LNCaP clone FGC (cell line): ENCODE results near the gene ZNF774.

Experiments used
- DNase-seq: peaks from one replicate; pipeline ENCODE4 v3.0.0-alpha.2; 2011; ENCODE audit warnings: low read depth
- H3K4me3 ChIP-seq: 2 replicates; pipeline ENCODE4 v1.5.1; 2011; ENCODE audit warnings: mild to moderate bottlenecking, low read depth, low read length, control low read depth
- TF ChIP-seq, protein P1 (sequence below): IDR thresholded peaks from 2 replicates; pipeline ENCODE4 v1.5.1; 2012; ENCODE audit warnings: mild to moderate bottlenecking; ENCODE audit not compliant: control insufficient read depth, insufficient read depth; ENCODE audit errors: extremely low read depth

Gene ZNF774

DNA sequence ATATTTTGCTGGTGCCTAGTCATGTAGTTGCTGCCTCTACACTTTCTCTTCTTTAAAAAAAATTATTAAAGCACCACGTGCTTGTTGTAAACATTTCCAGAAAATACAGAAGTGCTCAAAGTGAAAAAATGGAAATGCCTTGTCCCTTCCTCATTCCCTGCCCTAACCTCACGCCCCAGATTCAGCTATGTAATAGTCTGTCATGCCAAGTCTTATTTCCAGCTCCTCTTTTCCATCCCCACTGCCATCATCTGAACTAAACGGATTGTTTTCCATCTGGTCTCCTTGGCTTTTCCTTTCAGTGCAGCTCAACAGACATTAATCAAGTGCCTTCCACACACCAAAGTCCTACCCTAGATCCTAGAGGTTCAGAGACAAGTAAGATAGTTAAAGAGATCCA, 15.5 kb downstream of the ZNF774 start:
- H3K4me3 ChIP-seq = no peak overlapping the region
- TF ChIP-seq, protein P1, sequence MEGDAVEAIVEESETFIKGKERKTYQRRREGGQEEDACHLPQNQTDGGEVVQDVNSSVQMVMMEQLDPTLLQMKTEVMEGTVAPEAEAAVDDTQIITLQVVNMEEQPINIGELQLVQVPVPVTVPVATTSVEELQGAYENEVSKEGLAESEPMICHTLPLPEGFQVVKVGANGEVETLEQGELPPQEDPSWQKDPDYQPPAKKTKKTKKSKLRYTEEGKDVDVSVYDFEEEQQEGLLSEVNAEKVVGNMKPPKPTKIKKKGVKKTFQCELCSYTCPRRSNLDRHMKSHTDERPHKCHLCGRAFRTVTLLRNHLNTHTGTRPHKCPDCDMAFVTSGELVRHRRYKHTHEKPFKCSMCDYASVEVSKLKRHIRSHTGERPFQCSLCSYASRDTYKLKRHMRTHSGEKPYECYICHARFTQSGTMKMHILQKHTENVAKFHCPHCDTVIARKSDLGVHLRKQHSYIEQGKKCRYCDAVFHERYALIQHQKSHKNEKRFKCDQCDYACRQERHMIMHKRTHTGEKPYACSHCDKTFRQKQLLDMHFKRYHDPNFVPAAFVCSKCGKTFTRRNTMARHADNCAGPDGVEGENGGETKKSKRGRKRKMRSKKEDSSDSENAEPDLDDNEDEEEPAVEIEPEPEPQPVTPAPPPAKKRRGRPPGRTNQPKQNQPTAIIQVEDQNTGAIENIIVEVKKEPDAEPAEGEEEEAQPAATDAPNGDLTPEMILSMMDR = no peak
- no peak for DNase-seq

DNA sequence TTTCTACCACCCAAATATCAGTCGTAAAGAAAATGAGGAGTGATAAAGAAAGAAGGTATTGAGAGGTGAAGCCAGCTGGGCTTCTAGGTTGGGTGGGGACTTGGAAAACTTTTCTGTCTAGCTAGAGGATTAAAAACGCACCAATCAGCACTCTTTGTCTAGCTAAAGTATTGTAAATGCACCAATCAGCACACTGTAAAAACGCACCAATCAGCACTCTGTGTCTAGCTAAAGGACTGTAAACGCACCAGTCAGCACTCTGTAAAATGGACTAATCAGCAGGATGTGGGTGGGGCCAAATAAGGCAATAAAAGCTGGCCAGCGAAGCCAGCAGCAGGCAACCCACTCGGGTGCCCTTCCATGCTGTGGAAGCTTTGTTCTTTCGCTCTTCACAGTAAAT, 23.0 kb downstream of the ZNF774 start:
- no peak for DNase-seq
- H3K4me3 ChIP-seq = no peak overlapping the region
- TF ChIP-seq, protein P1 = no peak

DNA sequence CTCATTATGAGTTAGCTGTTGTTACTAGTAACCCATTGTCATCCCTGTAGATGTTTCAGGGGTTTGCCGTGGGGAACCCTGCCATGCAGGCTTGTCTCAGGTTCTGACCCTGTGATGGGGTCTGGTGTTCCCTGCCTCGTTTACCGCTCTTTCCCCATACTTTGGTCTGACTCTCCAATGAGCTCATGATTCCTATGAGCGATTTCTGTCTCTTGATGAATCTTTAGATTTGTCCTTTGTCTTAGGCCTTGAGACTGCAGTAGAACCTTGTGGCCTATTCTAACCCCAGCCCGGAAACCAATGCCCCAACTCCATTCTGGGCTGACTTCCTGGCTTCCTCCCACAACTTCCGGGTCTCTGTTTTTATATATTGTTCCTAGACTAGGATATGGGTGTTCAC, 24.7 kb downstream of the ZNF774 start:
- no peak overlapping the region for H3K4me3 ChIP-seq
- DNase-seq = no peak
- TF ChIP-seq, protein P1 = no peak

DNA sequence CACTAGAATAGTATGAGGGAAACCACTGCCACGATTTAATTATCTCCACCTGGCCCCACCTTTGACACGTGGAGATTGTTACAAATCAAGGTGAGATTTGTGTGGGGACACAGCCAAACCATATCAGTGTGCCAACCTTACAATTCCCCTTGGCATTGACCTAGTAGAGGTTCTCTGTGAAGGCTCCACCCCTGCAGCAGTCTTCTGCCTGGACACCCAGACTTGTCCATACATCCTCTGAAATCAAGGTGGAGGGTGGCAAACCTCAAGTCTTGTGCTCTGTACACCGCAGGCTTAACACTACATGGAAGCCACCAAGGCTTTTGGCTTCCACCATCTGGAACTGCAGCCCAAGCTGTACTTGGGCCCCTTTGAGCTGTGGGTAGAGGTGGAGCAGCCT, 27.2 kb downstream of the ZNF774 start:
- TF ChIP-seq, protein P1 = no peak

DNA sequence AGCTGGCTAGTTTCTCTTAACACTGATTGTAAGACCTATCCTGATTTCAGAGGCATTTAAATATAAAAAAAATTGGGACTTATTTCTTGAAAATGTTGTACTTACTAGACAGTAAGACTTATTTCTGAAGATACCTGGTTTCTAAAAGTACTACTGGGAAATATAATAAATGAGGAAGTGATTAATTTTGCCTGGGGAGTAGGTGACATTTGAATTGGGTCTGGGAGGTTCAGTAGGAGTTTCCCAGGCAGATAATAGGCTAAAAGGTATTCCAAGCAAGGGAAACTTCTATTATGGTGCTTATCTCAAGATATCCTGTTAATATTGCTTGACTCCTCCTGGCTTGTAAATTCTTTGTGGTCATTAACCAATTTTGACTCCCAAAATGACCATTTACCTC, 29.4 kb downstream of the ZNF774 start:
- no peak for DNase-seq
- TF ChIP-seq, protein P1 = no peak
- no peak overlapping the region for H3K4me3 ChIP-seq

More for the DNA sequence above, 27.2 kb downstream of the ZNF774 start:
- DNase-seq = no peak
- no peak overlapping the region for H3K4me3 ChIP-seq

DNA sequence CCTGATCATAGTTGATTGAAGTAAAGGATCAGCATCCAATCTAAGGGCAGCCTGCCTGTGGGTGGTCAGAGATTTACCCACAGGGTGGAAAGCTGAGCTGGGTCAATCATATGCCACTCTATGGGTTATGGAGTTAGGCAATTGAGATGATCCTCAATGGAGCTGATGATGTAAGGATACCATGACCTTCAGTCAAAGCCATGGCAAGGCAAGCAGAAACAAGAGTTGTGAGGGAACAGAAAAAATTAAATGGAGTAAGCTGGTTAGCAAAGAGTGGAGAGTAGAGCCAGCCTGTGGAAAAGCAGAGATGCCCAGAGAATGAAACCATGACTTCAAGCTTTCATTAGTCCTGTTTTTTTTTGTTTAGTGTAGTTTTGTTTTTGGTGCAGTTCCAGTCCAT, 30.2 kb downstream of the ZNF774 start:
- DNase-seq = no peak
- TF ChIP-seq, protein P1 = no peak
- no peak overlapping the region for H3K4me3 ChIP-seq

DNA sequence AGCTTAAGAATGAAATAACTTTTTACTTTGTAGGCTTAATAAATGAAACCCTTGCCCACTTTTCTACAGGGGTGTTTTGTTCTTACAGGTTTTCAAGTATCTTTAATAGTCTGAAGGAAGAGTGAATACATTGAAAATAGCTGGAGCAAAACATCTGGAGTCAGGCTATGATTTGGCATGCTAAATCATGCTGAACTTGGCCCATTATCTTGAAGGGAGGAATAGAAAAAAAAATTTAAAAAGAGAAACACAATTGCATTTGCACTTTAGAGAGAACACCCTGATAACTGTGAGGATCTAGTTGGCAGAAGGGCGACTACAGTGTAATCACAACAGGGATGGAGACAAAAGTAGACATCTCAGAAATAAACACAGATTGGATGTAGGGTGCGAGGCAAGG, 34.1 kb downstream of the ZNF774 start:
- DNase-seq = no peak
- H3K4me3 ChIP-seq = no peak overlapping the region
- TF ChIP-seq, protein P1 = no peak
